ENCODE data around the gene CD99. TPM values are rescaled to one million over a fixed set of nuclear protein-coding genes. Genes with fewer than 3 reads are reported as not detected.
A peak's percentile ranks its signal among the peaks of the same experiment; 100 is the strongest.

Gene CD99
- polyA plus RNA-seq, 3 donors = 159 to 217 (median 184) TPM

DNA sequence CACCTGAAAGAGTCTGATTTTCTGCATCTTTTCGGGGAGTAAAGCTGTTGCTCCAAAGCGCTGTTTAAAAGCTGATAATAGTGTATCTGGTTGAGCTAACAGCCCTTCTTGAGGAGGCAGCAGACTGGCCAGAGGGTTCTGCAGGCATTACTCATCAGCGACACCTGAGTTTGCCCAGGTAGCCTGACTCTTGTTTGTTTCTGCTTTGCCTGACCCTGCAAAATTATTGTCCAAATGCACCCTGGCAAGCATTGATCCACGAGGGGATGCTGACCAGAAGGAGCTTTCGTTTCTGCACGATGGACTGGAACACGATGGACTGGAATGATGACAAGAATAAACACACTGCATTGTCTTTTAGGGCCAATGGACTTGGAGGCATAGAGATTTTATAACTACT, 6.2 kb downstream of the CD99 start:
- DNase-seq = no peak
- WGBS (ENCODE audit: insufficient coverage) = 28% methylated on average over 4 of the region's 7 CpGs

DNA sequence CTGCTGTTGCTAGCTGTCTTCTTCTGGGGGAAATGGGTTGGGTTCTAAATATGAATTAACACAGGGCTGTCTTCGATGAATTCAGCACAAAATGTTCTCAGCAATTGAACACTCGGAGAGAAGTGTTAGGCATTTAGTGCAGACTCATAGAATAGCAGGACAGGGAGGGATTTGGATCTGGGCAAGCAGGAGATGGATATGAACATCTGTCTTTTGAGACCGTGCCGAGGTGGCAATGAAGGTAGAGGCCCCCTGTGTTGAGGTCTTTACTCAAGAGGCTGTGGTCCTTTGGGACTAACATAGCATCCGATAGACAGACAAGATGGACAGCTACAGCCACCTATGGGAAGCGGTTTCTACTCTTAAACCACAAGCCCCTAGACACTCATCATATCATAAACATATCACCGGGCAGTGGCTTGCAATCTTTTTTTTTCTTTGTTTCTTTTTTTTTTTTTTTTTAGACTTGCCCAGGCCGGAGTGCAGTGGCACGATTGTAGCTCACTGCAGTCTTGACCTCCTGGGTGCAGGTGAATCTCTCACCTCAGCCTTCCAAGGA, 6.7 kb downstream of the CD99 start:
- H3K9ac ChIP-seq (ENCODE audit: insufficient read depth, low read length, poor library complexity, severe bottlenecking) = no peak overlapping the region
- H4K20me1 ChIP-seq (ENCODE audit: insufficient read depth, low read length) = peaks cover 63% of the 10 kb centered on the region
- H3K27ac ChIP-seq (ENCODE audit: low read depth in 1 of 2, low read length in 2 of 2) = peak overlapping the region; percentile 81 to 83
- WGBS (ENCODE audit: insufficient coverage) = 37% methylated on average over 6 of the region's 9 CpGs
- Mint-ChIP-seq H3K9me3 (peaks cover 0 to 12% (median 1%) of the 10 kb centered on the region in 7 donors), H3K4me1 (peaks cover 82% of the 10 kb centered on the region), H3K27me3 (ENCODE audit: low read depth in 3 of 3) (peaks cover 0 to 7% (median 1%) of the 10 kb centered on the region in 3 donors), H3K4me3 (peak overlapping the region in 1 of 2 donors; percentile 73), H3K36me3 (peaks cover 45 to 70% of the 10 kb centered on the region in 2 donors), H3K27ac (peak overlapping the region; percentile 89 to 97 (median 95))
- no peak overlapping the region for H3K4me2 ChIP-seq (replicated peaks; ENCODE audit: extremely low read depth, low read length, poor library complexity, severe bottlenecking)
- peak overlapping the region in 1 of 3 experiments; percentile 52 for H3K4me3 ChIP-seq (replicated peaks in 1 of 3; ENCODE audit: low read depth in 2 of 3, low read length in 3 of 3)
- intact Hi-C loops (cut with micrococcal nuclease) = loop anchor here in 1 of 2 donors (5.0 kb wide), 1 partner anchor 66 kb away; no protein-coding TSS in a partner anchor
- no peak overlapping the region for H2AFZ ChIP-seq (ENCODE audit: insufficient read depth, low read depth, low read length, poor library complexity, severe bottlenecking)
- TF ChIP-seq, protein P1, sequence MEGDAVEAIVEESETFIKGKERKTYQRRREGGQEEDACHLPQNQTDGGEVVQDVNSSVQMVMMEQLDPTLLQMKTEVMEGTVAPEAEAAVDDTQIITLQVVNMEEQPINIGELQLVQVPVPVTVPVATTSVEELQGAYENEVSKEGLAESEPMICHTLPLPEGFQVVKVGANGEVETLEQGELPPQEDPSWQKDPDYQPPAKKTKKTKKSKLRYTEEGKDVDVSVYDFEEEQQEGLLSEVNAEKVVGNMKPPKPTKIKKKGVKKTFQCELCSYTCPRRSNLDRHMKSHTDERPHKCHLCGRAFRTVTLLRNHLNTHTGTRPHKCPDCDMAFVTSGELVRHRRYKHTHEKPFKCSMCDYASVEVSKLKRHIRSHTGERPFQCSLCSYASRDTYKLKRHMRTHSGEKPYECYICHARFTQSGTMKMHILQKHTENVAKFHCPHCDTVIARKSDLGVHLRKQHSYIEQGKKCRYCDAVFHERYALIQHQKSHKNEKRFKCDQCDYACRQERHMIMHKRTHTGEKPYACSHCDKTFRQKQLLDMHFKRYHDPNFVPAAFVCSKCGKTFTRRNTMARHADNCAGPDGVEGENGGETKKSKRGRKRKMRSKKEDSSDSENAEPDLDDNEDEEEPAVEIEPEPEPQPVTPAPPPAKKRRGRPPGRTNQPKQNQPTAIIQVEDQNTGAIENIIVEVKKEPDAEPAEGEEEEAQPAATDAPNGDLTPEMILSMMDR (IDR thresholded peaks at IDR 0.05) = no peak
- no peaks in the 10 kb centered on the region for H3K36me3 ChIP-seq (replicated peaks in 1 of 2; ENCODE audit: control insufficient read depth in 1 of 2, insufficient read depth in 2 of 2, low read length in 2 of 2)
- H3K4me1 ChIP-seq (ENCODE audit: control insufficient read depth in 1 of 2, insufficient read depth in 2 of 2, low read length in 2 of 2) = peaks cover 58 to 67% of the 10 kb centered on the region in 2 donors
- H3K27me3 ChIP-seq (ENCODE audit: control insufficient read depth in 2 of 2, insufficient read depth in 2 of 2, low read length in 2 of 2) = no peaks in the 10 kb centered on the region
- peaks cover 92% of the 10 kb centered on the region for H3K79me2 ChIP-seq (ENCODE audit: insufficient read depth, low read length)
- no peak for DNase-seq
- H3K9me3 ChIP-seq (replicated peaks in 1 of 2; ENCODE audit: control insufficient read depth in 1 of 2, insufficient read depth in 1 of 2, low read length in 2 of 2) = no peaks in the 10 kb centered on the region

More for the DNA sequence above, 6.2 kb downstream of the CD99 start:
- peaks cover 84% of the 10 kb centered on the region for H3K4me1 Mint-ChIP-seq
- Histone ChIP-seq H4K20me1 (ENCODE audit: insufficient read depth, low read length) (peaks cover 66% of the 10 kb centered on the region), H3K27me3 (ENCODE audit: control insufficient read depth in 2 of 2, insufficient read depth in 2 of 2, low read length in 2 of 2) (no peaks in the 10 kb centered on the region), H3K9me3 (replicated peaks in 1 of 2; ENCODE audit: control insufficient read depth in 1 of 2, insufficient read depth in 1 of 2, low read length in 2 of 2) (no peaks in the 10 kb centered on the region), H3K27ac (ENCODE audit: low read depth in 1 of 2, low read length in 2 of 2) (peak overlapping the region; percentile 81 to 83), H3K79me2 (ENCODE audit: insufficient read depth, low read length) (peaks cover 92% of the 10 kb centered on the region), H2AFZ (ENCODE audit: insufficient read depth, low read depth, low read length, poor library complexity, severe bottlenecking) (no peak overlapping the region), H3K4me2 (replicated peaks; ENCODE audit: extremely low read depth, low read length, poor library complexity, severe bottlenecking) (peak overlapping the region; percentile 53), H3K4me1 (ENCODE audit: control insufficient read depth in 1 of 2, insufficient read depth in 2 of 2, low read length in 2 of 2) (peaks cover 63 to 72% of the 10 kb centered on the region in 2 donors), H3K36me3 (replicated peaks in 1 of 2; ENCODE audit: control insufficient read depth in 1 of 2, insufficient read depth in 2 of 2, low read length in 2 of 2) (no peaks in the 10 kb centered on the region), H3K4me3 (replicated peaks in 1 of 3; ENCODE audit: low read depth in 2 of 3, low read length in 3 of 3) (peak overlapping the region in 2 of 3 experiments; percentile 11 to 52), H3K9ac (ENCODE audit: insufficient read depth, low read length, poor library complexity, severe bottlenecking) (peak overlapping the region; percentile 53)
- H3K36me3 Mint-ChIP-seq = peaks cover 49 to 67% of the 10 kb centered on the region in 2 donors
- peaks cover 0 to 10% (median 1%) of the 10 kb centered on the region in 3 donors for H3K27me3 Mint-ChIP-seq (ENCODE audit: low read depth in 3 of 3)
- peak overlapping the region; percentile 58 to 73 for H3K4me3 Mint-ChIP-seq
- peaks cover 0 to 12% (median 1%) of the 10 kb centered on the region in 7 donors for H3K9me3 Mint-ChIP-seq
- TF ChIP-seq, protein P1 (IDR thresholded peaks at IDR 0.05) = no peak
- H3K27ac Mint-ChIP-seq = peak overlapping the region; percentile 89 to 97 (median 95)
- intact Hi-C loops (cut with micrococcal nuclease) = loop anchor here in 1 of 2 donors (5.0 kb wide), 1 partner anchor 65 kb away; no protein-coding TSS in a partner anchor

Data from CD14-positive monocyte (primary cell).